ENCODE measurements around the gene SPOCK2.

DNA sequence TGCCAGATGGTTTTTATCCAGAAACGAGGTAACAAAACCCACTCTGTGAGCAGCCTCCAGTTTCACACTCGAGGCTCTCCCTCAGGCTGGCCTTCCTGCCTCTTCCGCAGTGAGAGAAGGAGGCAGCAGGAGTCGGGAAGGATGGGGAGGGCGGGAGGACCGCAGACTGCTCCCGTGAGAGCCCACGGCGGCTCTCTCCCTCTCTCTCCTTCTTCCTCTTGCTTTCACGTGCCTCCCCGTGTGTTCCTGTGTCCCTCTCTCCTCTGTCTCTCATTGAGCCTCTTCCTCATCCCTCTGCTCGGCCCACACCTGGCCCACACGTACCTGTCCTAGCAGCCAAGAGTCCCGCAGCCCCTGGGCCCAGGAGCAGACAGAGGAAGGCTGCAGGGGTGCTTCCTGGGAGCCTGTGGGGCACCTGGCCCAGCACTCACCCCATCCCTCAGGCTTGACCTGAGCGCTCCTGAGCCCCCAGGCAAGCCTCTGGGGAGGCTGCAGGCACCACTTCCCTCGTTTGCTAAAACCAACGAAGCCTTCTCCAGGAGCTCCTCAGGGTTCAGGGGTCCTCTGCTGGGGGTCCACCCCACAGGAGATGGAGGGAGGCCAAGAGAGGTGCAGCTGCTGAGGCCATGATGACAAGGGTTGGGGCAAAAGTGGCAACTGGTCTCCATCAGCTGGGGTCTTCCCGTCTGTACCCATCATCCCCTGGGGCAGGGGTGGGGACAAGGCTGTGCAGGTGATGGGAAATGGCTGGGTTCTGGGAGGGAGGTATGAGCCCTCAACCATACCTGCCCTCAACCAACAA, 13.6 kb downstream of the SPOCK2 start:
- TF ChIP-seq HDGF (IDR thresholded peaks at IDR 0.05; ENCODE audit: borderline replicate concordance) (no peak), TARDBP (IDR thresholded peaks at IDR 0.05) (no peak), ELF4 (IDR thresholded peaks at IDR 0.05) (no peak), FOXA1 (IDR thresholded peaks at IDR 0.05) (no peak), NFRKB (IDR thresholded peaks at IDR 0.05) (no peak), SUZ12 (IDR thresholded peaks at IDR 0.05) (no peak), SP1 (IDR thresholded peaks at IDR 0.05) (no peak), BHLHE40 (IDR thresholded peaks at IDR 0.05; ENCODE audit: borderline replicate concordance) (no peak)

Measured in HEK293T (cell line).